ENCODE results near the gene CSNK1E. TPM values are rescaled to one million over a fixed set of nuclear protein-coding genes. Genes with fewer than 3 reads are reported as not detected.

The CSNK1E gene
- total and polyA plus RNA-seq, 4 donors, result 87.2 to 121 (median 112) TPM

DNA sequence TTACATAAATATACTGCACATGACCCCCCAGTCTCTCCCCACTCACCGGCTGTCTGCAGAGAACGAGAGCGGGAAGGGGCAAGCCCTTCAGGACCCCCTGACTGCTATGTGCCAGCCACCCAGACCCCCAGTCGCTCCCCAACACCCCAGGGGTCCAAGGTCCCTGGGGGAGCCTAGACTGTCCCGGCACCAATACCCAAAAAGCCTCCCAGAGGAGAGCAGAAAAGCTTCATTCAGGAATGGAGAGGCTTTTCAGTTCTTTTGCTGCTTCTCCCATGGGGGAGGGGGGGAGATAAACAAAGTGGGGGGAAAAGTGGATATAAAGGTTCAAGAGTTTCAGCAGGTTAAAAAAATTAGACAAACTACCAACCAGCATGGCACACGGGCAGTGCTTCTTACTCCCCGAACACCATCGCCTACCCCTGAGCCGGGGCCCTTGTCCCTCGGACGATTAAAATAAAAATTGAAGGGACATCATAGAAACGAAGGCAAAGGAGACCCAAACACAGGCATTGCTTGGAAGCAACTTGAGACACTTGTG lies 1.3 kb downstream of the CSNK1E start:
- H3K27ac ChIP-seq (ENCODE audit: low read depth in 1 of 2, low read length in 1 of 2), result peak overlapping the region; percentile 97
- ATAC-seq (ENCODE audit: insufficient read depth, low FRiP score) (no peak), DNase-seq (peak in 1 of 3 donors; percentile 24)
- peaks cover 0 to 12% (median 6%) of the 10 kb centered on the region in 4 donors for H3K36me3 ChIP-seq (ENCODE audit: control insufficient read depth in 4 of 4, insufficient read depth in 4 of 4, low read length in 4 of 4)
- 3 to 5% methylated on average over 12 of the region's 12 CpGs for WGBS, 2 donors
- TF ChIP-seq, protein P1, sequence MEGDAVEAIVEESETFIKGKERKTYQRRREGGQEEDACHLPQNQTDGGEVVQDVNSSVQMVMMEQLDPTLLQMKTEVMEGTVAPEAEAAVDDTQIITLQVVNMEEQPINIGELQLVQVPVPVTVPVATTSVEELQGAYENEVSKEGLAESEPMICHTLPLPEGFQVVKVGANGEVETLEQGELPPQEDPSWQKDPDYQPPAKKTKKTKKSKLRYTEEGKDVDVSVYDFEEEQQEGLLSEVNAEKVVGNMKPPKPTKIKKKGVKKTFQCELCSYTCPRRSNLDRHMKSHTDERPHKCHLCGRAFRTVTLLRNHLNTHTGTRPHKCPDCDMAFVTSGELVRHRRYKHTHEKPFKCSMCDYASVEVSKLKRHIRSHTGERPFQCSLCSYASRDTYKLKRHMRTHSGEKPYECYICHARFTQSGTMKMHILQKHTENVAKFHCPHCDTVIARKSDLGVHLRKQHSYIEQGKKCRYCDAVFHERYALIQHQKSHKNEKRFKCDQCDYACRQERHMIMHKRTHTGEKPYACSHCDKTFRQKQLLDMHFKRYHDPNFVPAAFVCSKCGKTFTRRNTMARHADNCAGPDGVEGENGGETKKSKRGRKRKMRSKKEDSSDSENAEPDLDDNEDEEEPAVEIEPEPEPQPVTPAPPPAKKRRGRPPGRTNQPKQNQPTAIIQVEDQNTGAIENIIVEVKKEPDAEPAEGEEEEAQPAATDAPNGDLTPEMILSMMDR (IDR thresholded peaks at IDR 0.05; ENCODE audit: control extremely low read depth, extremely low read depth), result no peak
- no peaks in the 10 kb centered on the region for H3K9me3 ChIP-seq (ENCODE audit: control insufficient read depth in 4 of 4, insufficient read depth in 3 of 4, low read length in 3 of 4)
- peak overlapping the region; percentile 68 for H3K4me3 ChIP-seq
- H3K4me1 ChIP-seq (ENCODE audit: control insufficient read depth in 5 of 5, insufficient read depth in 5 of 5, low read length in 5 of 5), result peaks cover 5 to 47% (median 22%) of the 10 kb centered on the region in 5 donors
- H3K27me3 ChIP-seq (ENCODE audit: control insufficient read depth in 3 of 3, insufficient read depth in 3 of 3, low read length in 2 of 3), result no peaks in the 10 kb centered on the region
- H3K9ac ChIP-seq (ENCODE audit: insufficient read depth in 1 of 2, low read length in 2 of 2), result peak overlapping the region; percentile 88 to 96

- Histone ChIP-seq H3K9me3 (ENCODE audit: control insufficient read depth in 4 of 4, insufficient read depth in 3 of 4, low read length in 3 of 4) (no peaks in the 10 kb centered on the region), H3K36me3 (ENCODE audit: control insufficient read depth in 4 of 4, insufficient read depth in 4 of 4, low read length in 4 of 4) (peaks cover 0 to 12% (median 12%) of the 10 kb centered on the region in 4 donors), H3K27me3 (ENCODE audit: control insufficient read depth in 3 of 3, insufficient read depth in 3 of 3, low read length in 2 of 3) (no peaks in the 10 kb centered on the region), H3K9ac (ENCODE audit: insufficient read depth in 1 of 2, low read length in 2 of 2) (peak overlapping the region; percentile 88 to 96), H3K4me1 (ENCODE audit: control insufficient read depth in 5 of 5, insufficient read depth in 5 of 5, low read length in 5 of 5) (peaks cover 7 to 53% (median 29%) of the 10 kb centered on the region in 5 donors), H3K27ac (ENCODE audit: low read depth in 1 of 2, low read length in 1 of 2) (peak overlapping the region; percentile 97), H3K4me3 (peak overlapping the region; percentile 68)
- 9 to 10% methylated on average over 21 of the region's 21 CpGs for whole genome bisulfite sequencing, 2 donors
- ATAC-seq (ENCODE audit: insufficient read depth, low FRiP score) (no peak), DNase-seq (peak; percentile 36 to 57 (median 38))
- TF ChIP-seq, protein P1 (IDR thresholded peaks at IDR 0.05; ENCODE audit: control extremely low read depth, extremely low read depth), result no peak
Observed at GRCh38 chr22:38314933-38315822, 2.1 kb downstream of the CSNK1E start.

- ATAC-seq (ENCODE audit: insufficient read depth, low FRiP score) (no peak), DNase-seq (peak; percentile 68 to 73 (median 72))
- peaks cover 7 to 57% (median 32%) of the 10 kb centered on the region in 5 donors for H3K4me1 ChIP-seq (ENCODE audit: control insufficient read depth in 5 of 5, insufficient read depth in 5 of 5, low read length in 5 of 5)
- H3K9me3 ChIP-seq (ENCODE audit: control insufficient read depth in 4 of 4, insufficient read depth in 3 of 4, low read length in 3 of 4), result no peaks in the 10 kb centered on the region
- no peaks in the 10 kb centered on the region for H3K27me3 ChIP-seq (ENCODE audit: control insufficient read depth in 3 of 3, insufficient read depth in 3 of 3, low read length in 2 of 3)
- H3K36me3 ChIP-seq (ENCODE audit: control insufficient read depth in 4 of 4, insufficient read depth in 4 of 4, low read length in 4 of 4), result peaks cover 0 to 15% (median 12%) of the 10 kb centered on the region in 4 donors
- no peak overlapping the region for H3K4me3 ChIP-seq
- peak overlapping the region in 1 of 2 donors; percentile 88 for H3K9ac ChIP-seq (ENCODE audit: insufficient read depth in 1 of 2, low read length in 2 of 2)
- H3K27ac ChIP-seq (ENCODE audit: low read depth in 1 of 2, low read length in 1 of 2), result peak overlapping the region; percentile 97
- TF ChIP-seq, protein P1 (IDR thresholded peaks at IDR 0.05; ENCODE audit: control extremely low read depth, extremely low read depth), result no peak
- WGBS, 2 donors, result 54 to 65% methylated on average over 23 of the region's 23 CpGs
Observed at GRCh38 chr22:38314051-38314932, 2.9 kb downstream of the CSNK1E start.
